ENCODE measurements around the gene PXK.
"Not testable (repeated sequence)": the region's sequence is repeated elsewhere in the genome, so short reads cannot be mapped to it uniquely, and the experiment has no call there.

PXK gene

GRCh38 chr3:58323529-58324390 is 8.9 kb upstream of the PXK start:
- DNase-seq: no peak

GRCh38 chr3:58324391-58325390 is 8.0 kb upstream of the PXK start:
- DNase-seq: no peak

- DNase-seq: no peak
Observed at GRCh38 chr3:58325525-58325992, 7.1 kb upstream of the PXK start.

- no peak for DNase-seq
Observed at GRCh38 chr3:58326267-58326900, 6.3 kb upstream of the PXK start.

GRCh38 chr3:58329150-58329921 is 3.4 kb upstream of the PXK start:
- no peak for DNase-seq

- no peak for DNase-seq
Observed at GRCh38 chr3:58329922-58330413, 2.7 kb upstream of the PXK start.

GRCh38 chr3:58331593-58332152 is 1.0 kb upstream of the PXK start:
- DNase-seq: no peak

- DNase-seq: peak in 1 of 2 experiments; percentile 6
Observed at GRCh38 chr3:58333206-58334012, 717 bp downstream of the PXK start.

GRCh38 chr3:58334013-58334321 is 1.3 kb downstream of the PXK start:
- no peak for DNase-seq

GRCh38 chr3:58334506-58334884 is 1.8 kb downstream of the PXK start:
- DNase-seq: no peak

- no peak for DNase-seq
Observed at GRCh38 chr3:58335652-58335947, 2.9 kb downstream of the PXK start.

GRCh38 chr3:58336135-58336882 is 3.6 kb downstream of the PXK start:
- no peak for DNase-seq

GRCh38 chr3:58337190-58337589 is 4.5 kb downstream of the PXK start:
- DNase-seq: no peak

- DNase-seq: not testable (repeated sequence)
Observed at GRCh38 chr3:58339146-58339545, 6.5 kb downstream of the PXK start.

GRCh38 chr3:58340594-58341244 is 8.0 kb downstream of the PXK start:
- DNase-seq: no peak

- no peak for DNase-seq
Observed at GRCh38 chr3:58341376-58341775, 8.7 kb downstream of the PXK start.

- DNase-seq: no peak
Observed at GRCh38 chr3:58342676-58343075, 10.0 kb downstream of the PXK start.

- no peak for DNase-seq
Observed at GRCh38 chr3:58345457-58345856, 12.8 kb downstream of the PXK start.

GRCh38 chr3:58346368-58346767 is 13.7 kb downstream of the PXK start:
- DNase-seq: no peak

- no peak for DNase-seq
Observed at GRCh38 chr3:58347984-58348383, 15.3 kb downstream of the PXK start.
